ENCODE measurements around the gene ARHGAP10.
A peak's percentile ranks its signal among the peaks of the same experiment; 100 is the strongest.

The ARHGAP10 gene

GRCh38 chr4:148101790-148102189 is 369.9 kb downstream of the ARHGAP10 start:
- Mint-ChIP-seq H3K9me3 (no peaks in the 10 kb centered on the region), H3K4me1 (ENCODE audit: low read depth) (peaks cover 47% of the 10 kb centered on the region), H3K4me3 (no peak overlapping the region), H3K36me3 (ENCODE audit: low read depth) (peaks cover 28% of the 10 kb centered on the region), H3K27me3 (no peaks in the 10 kb centered on the region), H3K27ac (no peak overlapping the region)

- H3K4me1 Mint-ChIP-seq (ENCODE audit: low read depth): peaks cover 47% of the 10 kb centered on the region
- H3K4me3 Mint-ChIP-seq: no peak overlapping the region
- no peaks in the 10 kb centered on the region for H3K27me3 Mint-ChIP-seq
- no peak overlapping the region for H3K27ac Mint-ChIP-seq
- H3K36me3 Mint-ChIP-seq (ENCODE audit: low read depth): peaks cover 40% of the 10 kb centered on the region
- no peaks in the 10 kb centered on the region for H3K9me3 Mint-ChIP-seq
Observed at GRCh38 chr4:148103597-148104355, 371.9 kb downstream of the ARHGAP10 start.

- Mint-ChIP-seq H3K27me3 (no peaks in the 10 kb centered on the region), H3K9me3 (no peaks in the 10 kb centered on the region), H3K27ac (no peak overlapping the region), H3K36me3 (ENCODE audit: low read depth) (peaks cover 46% of the 10 kb centered on the region), H3K4me1 (ENCODE audit: low read depth) (peaks cover 46% of the 10 kb centered on the region), H3K4me3 (no peak overlapping the region)
Observed at GRCh38 chr4:148108766-148109165, 376.9 kb downstream of the ARHGAP10 start.

GRCh38 chr4:148109216-148109615 is 377.3 kb downstream of the ARHGAP10 start:
- Mint-ChIP-seq H3K27ac (no peak overlapping the region), H3K36me3 (ENCODE audit: low read depth) (peaks cover 44% of the 10 kb centered on the region), H3K4me1 (ENCODE audit: low read depth) (peaks cover 42% of the 10 kb centered on the region), H3K27me3 (no peaks in the 10 kb centered on the region), H3K9me3 (no peaks in the 10 kb centered on the region), H3K4me3 (no peak overlapping the region)

GRCh38 chr4:148110169-148110568 is 378.3 kb downstream of the ARHGAP10 start:
- Mint-ChIP-seq H3K36me3 (ENCODE audit: low read depth) (peaks cover 47% of the 10 kb centered on the region), H3K4me1 (ENCODE audit: low read depth) (peaks cover 33% of the 10 kb centered on the region)

GRCh38 chr4:148112231-148112982 is 380.5 kb downstream of the ARHGAP10 start:
- peaks cover 31% of the 10 kb centered on the region for H3K4me1 Mint-ChIP-seq (ENCODE audit: low read depth)
- H3K27ac Mint-ChIP-seq: peak overlapping the region; percentile 13
- peaks cover 27% of the 10 kb centered on the region for H3K36me3 Mint-ChIP-seq (ENCODE audit: low read depth)
- H3K27me3 Mint-ChIP-seq: no peaks in the 10 kb centered on the region
- no peaks in the 10 kb centered on the region for H3K9me3 Mint-ChIP-seq
- H3K4me3 Mint-ChIP-seq: peak overlapping the region; percentile 38

More at GRCh38 chr4:148110169-148110568, 378.3 kb downstream of the ARHGAP10 start:
- H3K27ac Mint-ChIP-seq: no peak overlapping the region
- H3K27me3 Mint-ChIP-seq: no peaks in the 10 kb centered on the region
- H3K9me3 Mint-ChIP-seq: no peaks in the 10 kb centered on the region
- H3K4me3 Mint-ChIP-seq: no peak overlapping the region

- Mint-ChIP-seq H3K4me1 (ENCODE audit: low read depth) (peaks cover 31% of the 10 kb centered on the region), H3K4me3 (no peak overlapping the region), H3K9me3 (no peaks in the 10 kb centered on the region), H3K36me3 (ENCODE audit: low read depth) (peaks cover 16% of the 10 kb centered on the region), H3K27me3 (no peaks in the 10 kb centered on the region), H3K27ac (no peak overlapping the region)
Observed at GRCh38 chr4:148114436-148114835, 382.5 kb downstream of the ARHGAP10 start.

- H3K27me3 Mint-ChIP-seq: no peaks in the 10 kb centered on the region
- no peak overlapping the region for H3K27ac Mint-ChIP-seq
- no peaks in the 10 kb centered on the region for H3K9me3 Mint-ChIP-seq
- H3K36me3 Mint-ChIP-seq (ENCODE audit: low read depth): peaks cover 16% of the 10 kb centered on the region
- H3K4me3 Mint-ChIP-seq: no peak overlapping the region
- peaks cover 20% of the 10 kb centered on the region for H3K4me1 Mint-ChIP-seq (ENCODE audit: low read depth)
Observed at GRCh38 chr4:148116264-148116663, 384.4 kb downstream of the ARHGAP10 start.

GRCh38 chr4:148116969-148117368 is 385.1 kb downstream of the ARHGAP10 start:
- H3K27ac Mint-ChIP-seq: no peak overlapping the region
- H3K4me3 Mint-ChIP-seq: no peak overlapping the region
- H3K36me3 Mint-ChIP-seq (ENCODE audit: low read depth): peaks cover 10% of the 10 kb centered on the region
- H3K27me3 Mint-ChIP-seq: no peaks in the 10 kb centered on the region
- H3K9me3 Mint-ChIP-seq: peaks cover 2% of the 10 kb centered on the region
- H3K4me1 Mint-ChIP-seq (ENCODE audit: low read depth): peaks cover 13% of the 10 kb centered on the region

GRCh38 chr4:148118179-148118578 is 386.3 kb downstream of the ARHGAP10 start:
- Mint-ChIP-seq H3K4me3 (no peak overlapping the region), H3K36me3 (ENCODE audit: low read depth) (peaks cover 21% of the 10 kb centered on the region), H3K27me3 (no peaks in the 10 kb centered on the region), H3K9me3 (peaks cover 13% of the 10 kb centered on the region), H3K27ac (no peak overlapping the region), H3K4me1 (ENCODE audit: low read depth) (peaks cover 6% of the 10 kb centered on the region)

- Mint-ChIP-seq H3K4me3 (no peak overlapping the region), H3K27me3 (no peaks in the 10 kb centered on the region), H3K9me3 (peaks cover 17% of the 10 kb centered on the region), H3K36me3 (ENCODE audit: low read depth) (peaks cover 25% of the 10 kb centered on the region), H3K27ac (no peak overlapping the region), H3K4me1 (ENCODE audit: low read depth) (peaks cover 6% of the 10 kb centered on the region)
Observed at GRCh38 chr4:148118633-148119032, 386.7 kb downstream of the ARHGAP10 start.

- no peak overlapping the region for H3K27ac Mint-ChIP-seq
- no peaks in the 10 kb centered on the region for H3K27me3 Mint-ChIP-seq
- peaks cover 6% of the 10 kb centered on the region for H3K4me1 Mint-ChIP-seq (ENCODE audit: low read depth)
- peaks cover 23% of the 10 kb centered on the region for H3K9me3 Mint-ChIP-seq
- H3K4me3 Mint-ChIP-seq: no peak overlapping the region
- H3K36me3 Mint-ChIP-seq (ENCODE audit: low read depth): peaks cover 27% of the 10 kb centered on the region
Observed at GRCh38 chr4:148120216-148120615, 388.3 kb downstream of the ARHGAP10 start.

Measured in stimulated activated naive CD8-positive, alpha-beta T cell treated with anti-CD3 and anti-CD28 coated beads, Interleukin-15, Interleukin-2, amounts not matched to agents 100 ng/mL and 50 ng/mL, for 24 hours (primary cell).